Neural progenitor cell (in vitro differentiated cells): ENCODE results near the gene GRIK3. TPM values are rescaled to one million over a fixed set of nuclear protein-coding genes. Genes with fewer than 3 reads are reported as not detected.

Experiments
- DNase-seq: peaks from one replicate; pipeline ENCODE4 v3.0.0-alpha.2; 2016; ENCODE audit warnings: low spot score
- H2AFZ ChIP-seq: fragments of 200-600 bp; sonication (generic); replicated peaks from 2 replicates; pipeline ENCODE4 v1.6.1; 2016; ENCODE audit warnings: antibody characterized with exemption
- H3F3A ChIP-seq: fragments of 200-600 bp; sonication (generic); 2 replicates; pipeline ENCODE4 v1.6.1; 2016; ENCODE audit warnings: antibody characterized with exemption, low read depth
- H3K27ac ChIP-seq: fragments of 200-600 bp; sonication (generic); 2 replicates; pipeline ENCODE4 v1.5.1; 2016; ENCODE audit warnings: mild to moderate bottlenecking
- H3K27me3 ChIP-seq: fragments of 200-600 bp; sonication (generic); 2 replicates; pipeline ENCODE4 v1.6.1; 2016; ENCODE audit warnings: mild to moderate bottlenecking, moderate library complexity
- H3K36me3 ChIP-seq: fragments of 200-600 bp; sonication (generic); 2 replicates; pipeline ENCODE4 v1.5.1; 2016
- H3K4me1 ChIP-seq: fragments of 200-600 bp; sonication (generic); 2 replicates; pipeline ENCODE4 v1.6.1; 2016; ENCODE audit warnings: mixed run types
- H3K4me2 ChIP-seq: fragments of 200-600 bp; sonication (generic); 2 replicates; pipeline ENCODE4 v1.6.1; 2016
- H3K4me3 ChIP-seq: fragments of 200-600 bp; sonication (generic); 2 replicates; pipeline ENCODE4 v1.5.1; 2016
- H3K79me2 ChIP-seq: fragments of 200-600 bp; sonication (generic); 2 replicates; pipeline ENCODE4 v1.6.1; 2016; ENCODE audit warnings: low read depth
- H3K9ac ChIP-seq: fragments of 200-600 bp; sonication (generic); 2 replicates; pipeline ENCODE4 v1.6.1; 2016
- H3K9me3 ChIP-seq: fragments of 200-600 bp; sonication (generic); 2 replicates; pipeline ENCODE4 v1.5.1; 2016; ENCODE audit warnings: low read depth
- H4K20me1 ChIP-seq: fragments of 200-600 bp; sonication (generic); 2 replicates; pipeline ENCODE4 v1.6.1; 2016; ENCODE audit warnings: low read depth
- H3K27ac Mint-ChIP-seq: 3 replicates; pipeline ENCODE4 v1.8.0; 2021; ENCODE audit warnings: mixed read lengths
- H3K27me3 Mint-ChIP-seq: 2 replicates; pipeline ENCODE4 v1.8.0; 2022; ENCODE audit warnings: low read depth, mild to moderate bottlenecking, inconsistent platforms, moderate library complexity, mixed read lengths; ENCODE audit not compliant: insufficient read depth
- H3K36me3 Mint-ChIP-seq: 3 replicates; pipeline ENCODE4 v1.8.0; 2021; ENCODE audit warnings: mixed read lengths
- H3K4me1 Mint-ChIP-seq: 3 replicates; pipeline ENCODE4 v1.8.0; 2021; ENCODE audit warnings: mixed read lengths
- H3K4me3 Mint-ChIP-seq: 3 replicates; pipeline ENCODE4 v1.8.0; 2021; ENCODE audit warnings: mild to moderate bottlenecking, moderate library complexity, mixed read lengths
- H3K9me3 Mint-ChIP-seq: 3 replicates; pipeline ENCODE4 v1.8.0; 2020; ENCODE audit warnings: mixed read lengths
- EZH2 ChIP-seq: fragments of 200-600 bp; sonication (generic); IDR thresholded peaks from 2 replicates; pipeline ENCODE4 v1.6.1; 2017; ENCODE audit warnings: antibody characterized with exemption, mild to moderate bottlenecking, moderate library complexity
- EZH2phosphoT487 ChIP-seq: fragments of 200-600 bp; sonication (generic); IDR thresholded peaks from 2 replicates; pipeline ENCODE4 v1.6.1; 2017; ENCODE audit warnings: antibody characterized with exemption
- total RNA-seq: library from RNA; depleted of rRNA; stranded (reverse); fragments of >200 nt; gene quantifications from 2 replicates; pipeline ENCODE4 v1.2.3, GENCODE V29; 2015; ENCODE audit warnings: low replicate concordance
- TF ChIP-seq, protein P1 (sequence below): fragments of 200-600 bp; sonication (generic); IDR thresholded peaks from 2 replicates; pipeline ENCODE4 v1.5.1; 2017; ENCODE audit warnings: antibody characterized with exemption, mild to moderate bottlenecking

The GRIK3 gene
- total RNA-seq, 1 donor from 2014 or later: 1.7 TPM

DNA sequence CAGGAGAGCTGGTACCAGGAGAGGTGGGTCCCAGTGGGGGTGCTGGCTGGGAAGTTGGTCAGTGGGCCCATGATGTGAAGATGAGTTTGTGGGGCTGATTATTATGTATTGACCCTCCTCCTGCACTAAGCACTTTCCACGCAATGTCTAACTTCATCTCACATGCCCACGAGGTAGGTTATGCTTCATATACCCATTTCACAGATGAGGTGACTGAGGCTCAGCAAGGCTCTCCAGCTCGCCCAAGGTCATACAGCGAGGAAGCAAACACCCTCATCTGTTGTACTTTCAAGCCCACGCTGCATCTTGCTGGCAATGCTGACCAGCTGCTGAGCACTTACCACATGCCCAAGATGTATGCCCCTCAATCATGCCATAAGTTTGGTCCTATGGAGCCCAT is 175.8 kb downstream of the GRIK3 start:
- H3K4me3 Mint-ChIP-seq: peak overlapping the region; percentile 24
- H3K27me3 Mint-ChIP-seq: peaks cover 14% of the 10 kb centered on the region
- Histone ChIP-seq H3F3A (no peaks in the 10 kb centered on the region), H3K9me3 (no peaks in the 10 kb centered on the region), H3K4me1 (peaks cover 14% of the 10 kb centered on the region), H2AFZ (no peak overlapping the region), H3K4me2 (no peak overlapping the region), H3K27me3 (no peaks in the 10 kb centered on the region), H3K79me2 (no peaks in the 10 kb centered on the region), H3K4me3 (no peak overlapping the region), H4K20me1 (no peaks in the 10 kb centered on the region), H3K27ac (no peak overlapping the region), H3K9ac (no peak overlapping the region), H3K36me3 (no peaks in the 10 kb centered on the region)
- TF ChIP-seq EZH2 (no peak), EZH2phosphoT487 (no peak)
- TF ChIP-seq, protein P1, sequence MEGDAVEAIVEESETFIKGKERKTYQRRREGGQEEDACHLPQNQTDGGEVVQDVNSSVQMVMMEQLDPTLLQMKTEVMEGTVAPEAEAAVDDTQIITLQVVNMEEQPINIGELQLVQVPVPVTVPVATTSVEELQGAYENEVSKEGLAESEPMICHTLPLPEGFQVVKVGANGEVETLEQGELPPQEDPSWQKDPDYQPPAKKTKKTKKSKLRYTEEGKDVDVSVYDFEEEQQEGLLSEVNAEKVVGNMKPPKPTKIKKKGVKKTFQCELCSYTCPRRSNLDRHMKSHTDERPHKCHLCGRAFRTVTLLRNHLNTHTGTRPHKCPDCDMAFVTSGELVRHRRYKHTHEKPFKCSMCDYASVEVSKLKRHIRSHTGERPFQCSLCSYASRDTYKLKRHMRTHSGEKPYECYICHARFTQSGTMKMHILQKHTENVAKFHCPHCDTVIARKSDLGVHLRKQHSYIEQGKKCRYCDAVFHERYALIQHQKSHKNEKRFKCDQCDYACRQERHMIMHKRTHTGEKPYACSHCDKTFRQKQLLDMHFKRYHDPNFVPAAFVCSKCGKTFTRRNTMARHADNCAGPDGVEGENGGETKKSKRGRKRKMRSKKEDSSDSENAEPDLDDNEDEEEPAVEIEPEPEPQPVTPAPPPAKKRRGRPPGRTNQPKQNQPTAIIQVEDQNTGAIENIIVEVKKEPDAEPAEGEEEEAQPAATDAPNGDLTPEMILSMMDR: no peak
- H3K4me1 Mint-ChIP-seq: peaks cover 18% of the 10 kb centered on the region
- no peak overlapping the region for H3K27ac Mint-ChIP-seq
- no peak for DNase-seq
- H3K9me3 Mint-ChIP-seq: no peaks in the 10 kb centered on the region
- no peaks in the 10 kb centered on the region for H3K36me3 Mint-ChIP-seq

DNA sequence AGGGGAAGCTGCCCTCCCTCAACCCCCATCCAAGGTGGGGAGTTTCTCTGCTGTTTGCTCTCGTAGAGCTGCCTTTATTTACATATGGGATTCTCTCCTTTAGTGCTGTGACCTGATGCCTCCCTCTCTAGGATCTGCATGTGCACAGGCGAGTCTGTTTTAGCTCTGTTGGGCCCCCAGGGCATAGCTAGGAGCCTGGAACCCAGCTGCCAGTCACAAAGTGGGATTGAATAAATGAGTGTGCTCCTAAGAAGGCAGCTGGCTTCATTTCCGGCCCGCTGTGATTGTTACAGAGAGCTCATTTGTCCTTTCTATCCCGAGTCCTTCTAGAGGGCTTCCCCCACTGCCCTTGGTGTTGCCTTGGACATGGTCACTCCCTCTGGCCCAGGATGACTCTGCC is 176.6 kb downstream of the GRIK3 start:
- Mint-ChIP-seq H3K4me3 (no peak overlapping the region), H3K27ac (peak overlapping the region; percentile 16), H3K27me3 (peaks cover 11% of the 10 kb centered on the region), H3K4me1 (peaks cover 21% of the 10 kb centered on the region), H3K36me3 (no peaks in the 10 kb centered on the region), H3K9me3 (no peaks in the 10 kb centered on the region)
- H3K9me3 ChIP-seq: no peaks in the 10 kb centered on the region
- no peak overlapping the region for H3K4me3 ChIP-seq
- TF ChIP-seq EZH2phosphoT487 (no peak), EZH2 (no peak)
- TF ChIP-seq, protein P1: no peak
- peaks cover 14% of the 10 kb centered on the region for H3K4me1 ChIP-seq
- no peaks in the 10 kb centered on the region for H3K27me3 ChIP-seq
- H3F3A ChIP-seq: no peaks in the 10 kb centered on the region
- H3K79me2 ChIP-seq: no peaks in the 10 kb centered on the region
- no peak overlapping the region for H3K9ac ChIP-seq
- no peak overlapping the region for H3K4me2 ChIP-seq
- H3K27ac ChIP-seq: no peak overlapping the region
- H3K36me3 ChIP-seq: no peaks in the 10 kb centered on the region
- no peak overlapping the region for H2AFZ ChIP-seq
- no peaks in the 10 kb centered on the region for H4K20me1 ChIP-seq
- no peak for DNase-seq

DNA sequence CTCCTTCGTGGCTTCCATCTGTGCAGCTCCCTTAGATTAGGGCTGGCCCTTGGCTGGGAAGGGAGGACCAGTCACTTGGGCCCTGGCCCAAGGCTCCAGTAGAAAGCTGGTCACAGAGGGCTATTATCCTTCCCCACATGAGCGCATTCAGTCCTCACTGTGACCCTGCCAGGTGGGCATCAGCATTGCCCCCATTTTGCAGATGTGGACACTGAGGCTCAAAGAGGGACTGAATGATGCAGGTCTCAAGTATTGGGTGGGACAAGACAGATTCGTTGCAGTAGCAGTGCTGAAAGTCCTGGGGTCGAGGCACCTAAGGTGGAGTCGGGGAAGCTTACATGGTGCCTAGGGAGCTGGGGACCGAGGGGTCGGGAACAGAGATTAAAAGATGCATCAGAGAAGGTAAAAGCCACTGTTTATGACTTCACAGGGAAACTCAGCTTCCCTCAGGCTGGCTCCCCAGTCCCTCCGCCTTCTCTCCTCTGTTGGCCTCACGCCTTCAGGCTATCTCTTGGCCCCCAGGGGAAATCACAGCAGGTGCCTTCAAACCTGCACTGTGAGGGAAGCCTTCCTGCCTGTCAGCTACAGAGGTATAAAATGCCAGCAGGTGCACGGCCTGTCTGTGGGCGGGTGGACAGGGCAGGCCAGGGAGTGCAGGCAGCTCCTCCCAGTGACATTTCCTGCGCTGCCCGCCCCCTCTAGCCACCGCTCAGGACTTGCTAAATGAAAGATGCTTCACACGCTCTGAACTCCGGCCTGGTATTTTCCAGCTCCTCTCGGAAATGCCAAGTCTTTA is 178.4 kb downstream of the GRIK3 start:
- Mint-ChIP-seq H3K27me3 (peaks cover 18% of the 10 kb centered on the region), H3K9me3 (no peaks in the 10 kb centered on the region), H3K4me3 (no peak overlapping the region), H3K36me3 (no peaks in the 10 kb centered on the region), H3K4me1 (peaks cover 29% of the 10 kb centered on the region), H3K27ac (no peak overlapping the region)
- Histone ChIP-seq H3K36me3 (no peaks in the 10 kb centered on the region), H3K4me1 (peaks cover 21% of the 10 kb centered on the region), H3K4me3 (no peak overlapping the region), H3K79me2 (no peaks in the 10 kb centered on the region), H2AFZ (no peak overlapping the region), H3F3A (peaks cover 4% of the 10 kb centered on the region), H4K20me1 (no peaks in the 10 kb centered on the region), H3K4me2 (no peak overlapping the region), H3K27me3 (no peaks in the 10 kb centered on the region), H3K9ac (no peak overlapping the region), H3K27ac (no peak overlapping the region), H3K9me3 (no peaks in the 10 kb centered on the region)
- no peak for TF ChIP-seq EZH2phosphoT487
- TF ChIP-seq, protein P1: no peak
- TF ChIP-seq EZH2: no peak
- DNase-seq: no peak
